H9 (cell line): Measurements from ENCODE around the gene PROK1. TPM values are rescaled to one million over a fixed set of nuclear protein-coding genes. Genes with fewer than 3 reads are reported as not detected.

ENCODE experiments used
- DNase-seq: peaks from one replicate; pipeline ENCODE4 v3.0.0-alpha.2; 2017
- H2AFZ ChIP-seq: one replicate; pipeline ENCODE4 v1.6.1; 2013; ENCODE audit warnings: mild to moderate bottlenecking, low read length, control low read depth, moderate library complexity
- H2AK5ac ChIP-seq: 2 replicates; pipeline ENCODE4 v1.6.1; 2013; ENCODE audit warnings: low read length, control low read depth, mixed read lengths; ENCODE audit not compliant: insufficient read length
- H2BK120ac ChIP-seq: one replicate; pipeline ENCODE4 v1.6.1; 2013; ENCODE audit warnings: low read depth, mild to moderate bottlenecking, low read length, control low read depth, inconsistent platforms; ENCODE audit not compliant: poor library complexity, severe bottlenecking
- H2BK12ac ChIP-seq: 2 replicates; pipeline ENCODE4 v1.6.1; 2013; ENCODE audit warnings: low read length, control low read depth, mixed read lengths, low read depth; ENCODE audit not compliant: insufficient read length
- H2BK15ac ChIP-seq: 2 replicates; pipeline ENCODE4 v1.6.1; 2013; ENCODE audit warnings: low read depth, low read length, control low read depth
- H2BK20ac ChIP-seq: one replicate; pipeline ENCODE4 v1.6.1; 2013; ENCODE audit warnings: low read depth, mild to moderate bottlenecking, low read length, control low read depth, inconsistent platforms; ENCODE audit not compliant: poor library complexity, severe bottlenecking
- H2BK5ac ChIP-seq: 2 replicates; pipeline ENCODE4 v1.6.1; 2013; ENCODE audit warnings: low read length, control low read depth, mixed read lengths; ENCODE audit not compliant: insufficient read length
- H3K14ac ChIP-seq: 2 replicates; pipeline ENCODE4 v1.6.1; 2013; ENCODE audit warnings: low read length, control low read depth; ENCODE audit not compliant: insufficient read depth
- H3K18ac ChIP-seq: 2 replicates; pipeline ENCODE4 v1.6.1; 2013; ENCODE audit warnings: low read depth, mild to moderate bottlenecking, mixed read lengths, low read length, control low read depth; ENCODE audit not compliant: insufficient read length
- H3K23ac ChIP-seq: 2 replicates; pipeline ENCODE4 v1.6.1; 2013; ENCODE audit warnings: low read length, control low read depth, mixed read lengths, low read depth; ENCODE audit not compliant: insufficient read length
- H3K23me2 ChIP-seq: 2 replicates; pipeline ENCODE4 v1.6.1; 2013; ENCODE audit warnings: low read depth, mild to moderate bottlenecking, mixed read lengths, low read length, control low read depth; ENCODE audit not compliant: insufficient read length, poor library complexity, severe bottlenecking
- H3K27ac ChIP-seq: 2 replicates; pipeline ENCODE4 v1.5.1; 2013; ENCODE audit warnings: low read length, control low read depth, mixed read lengths, low read depth; ENCODE audit not compliant: insufficient read length
- H3K27me3 ChIP-seq: 2 replicates; pipeline ENCODE4 v1.6.1; 2013; ENCODE audit warnings: low read length, control low read depth, inconsistent platforms; ENCODE audit not compliant: insufficient read depth
- H3K4ac ChIP-seq: 2 replicates; pipeline ENCODE4 v1.6.1; 2013; ENCODE audit warnings: low read depth, mild to moderate bottlenecking, control low read depth, inconsistent platforms, low read length, moderate library complexity
- H3K4me1 ChIP-seq: 2 replicates; pipeline ENCODE4 v1.6.1; 2013; ENCODE audit warnings: low read length, control low read depth, inconsistent platforms; ENCODE audit not compliant: insufficient read depth
- H3K4me2 ChIP-seq: 2 replicates; pipeline ENCODE4 v1.6.1; 2013; ENCODE audit warnings: low read length, control low read depth, mixed read lengths; ENCODE audit not compliant: insufficient read length, insufficient read depth
- H3K56ac ChIP-seq: 2 replicates; pipeline ENCODE4 v1.6.1; 2013; ENCODE audit warnings: low read depth, mild to moderate bottlenecking, mixed read lengths, low read length, control low read depth; ENCODE audit not compliant: insufficient read length
- H3K79me1 ChIP-seq: 2 replicates; pipeline ENCODE4 v1.6.1; 2013; ENCODE audit warnings: low read depth, mild to moderate bottlenecking, moderate library complexity, low read length, control low read depth, inconsistent platforms; ENCODE audit not compliant: insufficient read depth, poor library complexity, severe bottlenecking
- H3K79me2 ChIP-seq: 2 replicates; pipeline ENCODE4 v1.6.1; 2013; ENCODE audit warnings: low read length, control low read depth, inconsistent platforms; ENCODE audit not compliant: insufficient read depth
- H3K9ac ChIP-seq: 2 replicates; pipeline ENCODE4 v1.6.1; 2013; ENCODE audit warnings: low read length, control low read depth, mixed read lengths; ENCODE audit not compliant: insufficient read length; ENCODE audit errors: extremely low read depth
- H3K9me3 ChIP-seq: one replicate; pipeline ENCODE4 v1.6.1; 2013; ENCODE audit warnings: low read depth, low read length, inconsistent platforms; ENCODE audit not compliant: control insufficient read depth
- H3T11ph ChIP-seq: one replicate; pipeline ENCODE4 v1.6.1; 2013; ENCODE audit warnings: mild to moderate bottlenecking, low read length, control low read depth, inconsistent platforms
- H4K20me1 ChIP-seq: one replicate; pipeline ENCODE4 v1.6.1; 2013; ENCODE audit not compliant: control insufficient read depth, insufficient read length, insufficient read depth
- H4K5ac ChIP-seq: 2 replicates; pipeline ENCODE4 v1.6.1; 2013; ENCODE audit warnings: low read depth, mild to moderate bottlenecking, mixed read lengths, low read length, control low read depth; ENCODE audit not compliant: insufficient read length
- H4K8ac ChIP-seq: replicated peaks from 2 replicates; pipeline ENCODE4 v1.6.1; 2013; ENCODE audit warnings: low read length, control low read depth, mixed read lengths, low read depth; ENCODE audit not compliant: insufficient read length
- H4K91ac ChIP-seq: 2 replicates; pipeline ENCODE4 v1.6.1; 2013; ENCODE audit warnings: low read depth, mild to moderate bottlenecking, moderate library complexity, mixed read lengths, low read length, control low read depth; ENCODE audit not compliant: insufficient read length
- H3K27ac Mint-ChIP-seq, 3 experiments: 2 replicates in 2 of 3; 3 replicates in 1 of 3; pipeline ENCODE4 v1.8.0; 2020 to 2021; ENCODE audit warnings: mixed read lengths in 3 of 3, mild to moderate bottlenecking in 1 of 3, moderate library complexity in 1 of 3
- H3K27me3 Mint-ChIP-seq: 2 replicates; pipeline ENCODE4 v1.8.0; 2021; ENCODE audit warnings: low read depth, mild to moderate bottlenecking, moderate library complexity, mixed read lengths
- H3K36me3 Mint-ChIP-seq, 3 experiments: 2 replicates in 2 of 3; 3 replicates in 1 of 3; pipeline ENCODE4 v1.8.0; 2020 to 2021; ENCODE audit warnings: low read depth in 3 of 3, mixed read lengths in 3 of 3; ENCODE audit not compliant: insufficient read depth in 1 of 3
- H3K4me1 Mint-ChIP-seq, 2 experiments: 2 replicates each; pipeline ENCODE4 v1.8.0; 2020; ENCODE audit warnings: mixed read lengths in 2 of 2
- H3K4me3 Mint-ChIP-seq, 2 experiments: 2 replicates in 1 of 2; 3 replicates in 1 of 2; pipeline ENCODE4 v1.8.0; 2020 to 2021; ENCODE audit warnings: mild to moderate bottlenecking in 2 of 2, mixed read lengths in 2 of 2, moderate library complexity in 1 of 2
- H3K9me3 Mint-ChIP-seq, 2 experiments: 2 replicates in 1 of 2; 3 replicates in 1 of 2; pipeline ENCODE4 v1.8.0; 2020; ENCODE audit warnings: mild to moderate bottlenecking in 2 of 2, mixed read lengths in 2 of 2, moderate library complexity in 1 of 2
- CTCF ChIP-seq: fragments of 200-600 bp; sonication (generic); conservative IDR thresholded peaks from 3 replicates; pipeline ENCODE4 v1.8.0; 2021; ENCODE audit warnings: antibody characterized with exemption, mild to moderate bottlenecking
- WGBS: extraction: QIAGEN DNeasy Blood & Tissue Kit; methylation state at CpG from one replicate; pipeline ENCODE4 v1.1.7; 2013; ENCODE audit warnings: missing lambda C conversion rate, low lambda C conversion rate, mixed read lengths; ENCODE audit not compliant: insufficient read length; ENCODE audit errors: extremely low coverage; 5-methylcytosine and 5-hydroxymethylcytosine counted together
- total RNA-seq: library from RNA; stranded (reverse); gene quantifications from 2 replicates; pipeline ENCODE4 v1.2.1, GENCODE V29; 2021

PROK1 gene
- total RNA-seq, 1 experiment from 2014 or later, result not detected

- Histone ChIP-seq H3K4me2 (no peak overlapping the region), H2AK5ac (no peak overlapping the region), H3K4me1 (no peaks in the 10 kb centered on the region), H2AFZ (no peak overlapping the region), H3K9me3 (no peaks in the 10 kb centered on the region), H4K8ac (no peak overlapping the region), H3K18ac (no peak overlapping the region), H3K23ac (no peak overlapping the region), H3K79me2 (no peaks in the 10 kb centered on the region), H3K27me3 (no peaks in the 10 kb centered on the region), H3K14ac (no peak overlapping the region), H3K9ac (no peak overlapping the region), H2BK120ac (no peak overlapping the region), H3T11ph (no peak overlapping the region), H2BK5ac (no peak overlapping the region), H4K91ac (no peak overlapping the region), H3K56ac (no peak overlapping the region), H3K4ac (no peak overlapping the region), H4K5ac (no peak overlapping the region), H4K20me1 (no peaks in the 10 kb centered on the region), H3K27ac (no peak overlapping the region), H2BK20ac (no peak overlapping the region), H2BK12ac (no peak overlapping the region), H3K23me2 (no peaks in the 10 kb centered on the region), H3K79me1 (no peaks in the 10 kb centered on the region), H2BK15ac (no peak overlapping the region)
- H3K27me3 Mint-ChIP-seq, result peaks cover 5% of the 10 kb centered on the region; the same call in 1 of the 2 replicates
- H3K9me3 Mint-ChIP-seq, result no peaks in the 10 kb centered on the region
- DNase-seq, result no peak
- TF ChIP-seq CTCF, result no peak
- H3K4me3 Mint-ChIP-seq, result no peak overlapping the region
- H3K27ac Mint-ChIP-seq, result no peak overlapping the region
- peaks cover 21 to 25% of the 10 kb centered on the region in 2 experiments for H3K4me1 Mint-ChIP-seq
- H3K36me3 Mint-ChIP-seq, result no peaks in the 10 kb centered on the region
- no CpG with 5 or more reads among the region's 6 CpGs for WGBS
Measured at GRCh38 chr1:110474444-110474843, 23.5 kb downstream of the PROK1 start.
